HG02870 (cell line): ENCODE measurements around the gene SH3RF1.
"Not testable (repeated sequence)": the region's sequence is repeated elsewhere in the genome, so short reads cannot be mapped to it uniquely, and the experiment has no call there.

ENCODE experiments used
- ATAC-seq: cut with Tn5 transposase; IDR thresholded peaks from one replicate; pipeline ENCODE4 v1.9.1; 2021; ENCODE audit warnings: mild to moderate bottlenecking, moderate library complexity; ENCODE audit not compliant: unreplicated experiment

SH3RF1 gene

GRCh38 chr4:169270810-169271691 lies at the start of gene SH3RF1:
Gene SH3RF1 (minus strand): TSS chr4:169270956. CDS start chr4:169269212, 1,744 bp downstream.
- ATAC-seq, result peak; percentile 65

GRCh38 chr4:169315530-169316343 lies 45.0 kb upstream of the SH3RF1 start:
- ATAC-seq, result no peak

- no peak for ATAC-seq
Measured at GRCh38 chr4:169314906-169315305, 44.1 kb upstream of the SH3RF1 start.

GRCh38 chr4:169313732-169314131 lies 43.0 kb upstream of the SH3RF1 start:
- no peak for ATAC-seq

- ATAC-seq, result no peak
Measured at GRCh38 chr4:169312690-169313422, 42.1 kb upstream of the SH3RF1 start.

- ATAC-seq, result peak; percentile 88
Measured at GRCh38 chr4:169311643-169312365, 41.0 kb upstream of the SH3RF1 start.

GRCh38 chr4:169309326-169309967 lies 38.7 kb upstream of the SH3RF1 start:
- ATAC-seq, result no peak

GRCh38 chr4:169307576-169307975 lies 36.8 kb upstream of the SH3RF1 start:
- ATAC-seq, result no peak

GRCh38 chr4:169305651-169306050 lies 34.9 kb upstream of the SH3RF1 start:
- no peak for ATAC-seq

GRCh38 chr4:169305173-169305572 lies 34.4 kb upstream of the SH3RF1 start:
- ATAC-seq, result no peak

GRCh38 chr4:169295822-169296221 lies 25.1 kb upstream of the SH3RF1 start:
- ATAC-seq, result peak; percentile 48

GRCh38 chr4:169293343-169294176 lies 22.8 kb upstream of the SH3RF1 start:
- ATAC-seq, result peak; percentile 76

GRCh38 chr4:169287983-169288382 lies 17.2 kb upstream of the SH3RF1 start:
- not testable (repeated sequence) for ATAC-seq

- peak; percentile 65 for ATAC-seq
Measured at GRCh38 chr4:169286562-169287301, 16.0 kb upstream of the SH3RF1 start.

- ATAC-seq, result no peak
Measured at GRCh38 chr4:169283114-169283509, 12.4 kb upstream of the SH3RF1 start.

GRCh38 chr4:169282429-169283113 lies 11.8 kb upstream of the SH3RF1 start:
- ATAC-seq, result no peak

GRCh38 chr4:169279108-169279507 lies 8.4 kb upstream of the SH3RF1 start:
- no peak for ATAC-seq

GRCh38 chr4:169278624-169279023 lies 7.9 kb upstream of the SH3RF1 start:
- no peak for ATAC-seq
